GM18517 (cell line): ENCODE results near the gene FZR1.

Source experiments
- ATAC-seq: cut with Tn5 transposase; IDR thresholded peaks from one replicate; pipeline ENCODE4 v1.9.1; 2021; ENCODE audit warnings: mild to moderate bottlenecking, moderate library complexity; ENCODE audit not compliant: unreplicated experiment

FZR1 gene

DNA sequence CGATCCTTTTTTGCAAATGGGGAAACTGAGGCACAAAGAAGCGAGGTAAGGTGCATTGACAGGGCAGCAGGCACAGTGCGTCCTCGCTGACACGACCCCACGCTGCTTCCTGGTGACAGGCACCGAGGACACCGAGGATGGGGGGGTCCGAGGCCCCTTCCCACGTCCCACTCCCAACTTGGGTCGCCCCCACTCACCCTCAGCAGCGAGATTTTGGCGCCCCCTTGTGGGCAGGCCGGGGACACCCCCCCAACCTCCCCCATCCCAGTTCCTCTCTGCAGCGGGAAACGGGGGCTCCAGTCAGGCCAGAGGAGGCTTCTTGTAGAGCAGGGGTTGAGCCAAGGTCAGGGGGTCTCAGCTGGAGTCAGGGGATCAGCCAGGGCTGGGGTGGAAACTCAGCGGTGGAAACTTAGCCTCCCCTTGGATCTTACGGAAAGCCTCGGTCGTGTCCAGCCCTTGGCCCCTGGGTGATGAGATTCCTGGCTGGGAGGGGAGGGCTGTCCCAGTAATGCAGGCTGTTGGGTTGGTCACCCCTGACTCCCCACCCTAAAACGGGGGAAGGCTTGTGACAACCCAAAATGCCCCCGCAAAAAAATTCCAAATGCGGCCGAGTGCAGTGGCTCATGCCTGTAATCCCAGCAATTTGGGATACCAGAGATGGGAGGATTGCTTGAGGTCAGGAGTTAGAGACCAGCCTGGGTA lies 34.0 kb upstream of the FZR1 start:
- ATAC-seq: no peak

DNA sequence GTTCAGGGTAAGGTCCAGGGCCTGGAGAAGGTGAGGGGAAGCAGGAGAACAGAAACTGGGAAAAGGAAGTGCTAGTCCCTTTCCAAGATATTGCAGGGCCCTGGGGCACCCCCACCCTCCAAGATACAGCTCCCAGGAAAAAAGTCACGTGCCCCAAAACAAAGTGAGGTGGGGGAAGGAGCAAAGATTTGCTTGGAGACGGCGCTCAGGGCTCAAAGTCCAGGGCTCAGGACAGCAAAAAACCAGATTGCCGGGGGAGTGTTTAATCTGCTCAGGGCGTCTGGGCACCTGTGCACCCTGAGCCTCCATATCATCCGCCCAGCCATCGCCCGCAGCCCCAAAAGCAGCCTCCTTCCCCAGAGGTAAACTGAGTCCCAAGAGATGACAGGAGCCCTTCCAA lies 32.1 kb upstream of the FZR1 start:
- ATAC-seq: no peak

DNA sequence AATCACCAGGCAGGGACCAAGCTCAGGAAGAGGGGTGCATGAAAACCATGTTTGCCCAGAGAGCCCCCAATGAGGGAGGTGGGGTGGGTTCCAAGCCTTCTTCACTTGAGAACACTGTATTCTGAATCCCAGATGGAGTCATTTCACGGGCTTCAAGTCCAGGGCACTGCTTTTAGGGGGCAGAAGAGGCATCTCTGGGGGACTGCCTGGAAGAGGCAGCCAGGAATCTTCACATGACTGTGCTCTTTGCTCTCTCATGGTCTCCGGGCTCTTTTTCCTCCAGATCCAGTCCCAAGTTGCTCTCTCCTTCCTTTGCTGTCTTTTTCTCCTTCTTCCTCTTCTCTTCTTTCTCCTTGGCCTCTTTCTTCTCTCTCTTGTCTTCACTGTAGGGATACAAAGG lies 31.5 kb upstream of the FZR1 start:
- no peak for ATAC-seq

DNA sequence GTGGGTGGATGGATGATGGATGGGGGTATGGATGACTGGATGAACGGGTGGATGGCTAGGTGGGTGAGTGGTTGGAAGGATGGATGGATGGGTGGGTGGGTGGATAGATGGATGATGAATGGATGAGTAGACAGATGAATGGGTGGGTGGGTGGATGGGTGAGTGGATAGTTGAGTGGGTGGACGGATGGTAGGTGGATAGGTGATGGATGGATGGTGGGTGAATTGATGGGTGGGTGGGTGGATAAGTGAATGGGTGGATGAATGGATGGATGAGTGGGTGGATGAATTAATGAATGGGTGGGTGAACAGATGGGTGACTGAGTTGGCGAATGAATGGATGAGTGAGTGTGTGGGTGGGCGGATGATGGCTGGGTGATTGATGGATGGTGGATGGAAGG lies 30.7 kb upstream of the FZR1 start:
- ATAC-seq: no peak

DNA sequence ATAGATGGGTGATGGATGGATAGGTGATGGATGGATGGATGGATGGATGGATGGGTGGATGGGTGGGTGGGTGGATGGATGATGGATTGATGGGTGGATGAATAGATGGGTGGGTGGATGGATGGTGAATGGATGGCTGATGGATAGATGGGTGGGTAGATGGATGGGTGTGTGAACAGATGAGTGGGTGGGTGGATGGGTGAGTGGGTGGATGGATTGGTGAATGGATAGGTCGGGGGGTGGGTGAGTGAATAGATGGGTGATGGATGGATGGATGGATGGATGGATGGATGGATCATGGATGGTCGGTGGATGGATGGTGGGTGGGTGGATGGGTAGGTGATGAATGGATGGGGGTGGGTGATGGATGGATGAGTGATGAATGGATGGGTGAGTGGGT lies 29.3 kb upstream of the FZR1 start:
- no peak for ATAC-seq

DNA sequence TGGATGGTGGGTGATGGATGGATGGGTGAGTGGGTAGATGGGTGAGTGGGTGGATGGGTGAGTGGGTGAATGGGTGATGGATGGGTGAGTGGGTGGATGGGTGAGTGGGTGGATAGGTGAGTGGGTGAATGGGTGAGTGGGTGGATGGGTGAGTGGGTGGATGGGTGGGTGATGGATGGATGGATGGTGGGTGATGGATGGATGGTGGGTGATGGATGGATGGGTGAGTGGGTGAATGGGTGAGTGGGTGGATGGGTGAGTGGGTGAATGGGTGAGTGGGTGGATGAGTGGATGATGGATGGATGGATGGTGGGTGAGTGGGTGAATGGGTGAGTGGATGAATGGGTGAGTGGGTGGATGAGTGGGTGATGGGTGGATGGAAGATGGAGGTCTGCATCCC lies 28.6 kb upstream of the FZR1 start:
- no peak for ATAC-seq

DNA sequence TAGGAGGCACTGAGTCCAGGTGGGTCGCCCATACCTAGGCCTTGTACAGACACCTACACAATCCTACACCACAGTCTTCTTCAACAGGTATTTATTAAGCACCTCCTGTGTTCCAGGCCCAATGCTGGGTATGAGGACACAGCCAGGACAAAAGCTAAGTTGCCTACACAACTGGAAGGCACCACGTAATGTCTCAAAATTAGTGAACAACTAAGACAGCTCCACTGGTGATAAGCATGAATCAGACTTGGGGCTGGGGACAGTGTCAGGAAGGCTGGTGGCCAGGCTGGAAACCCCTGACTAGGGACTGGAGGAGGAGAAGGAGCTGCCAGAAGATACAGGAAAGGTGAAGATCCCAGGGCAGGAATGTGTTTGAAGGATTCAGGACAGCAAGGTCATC lies 28.2 kb upstream of the FZR1 start:
- no peak for ATAC-seq

DNA sequence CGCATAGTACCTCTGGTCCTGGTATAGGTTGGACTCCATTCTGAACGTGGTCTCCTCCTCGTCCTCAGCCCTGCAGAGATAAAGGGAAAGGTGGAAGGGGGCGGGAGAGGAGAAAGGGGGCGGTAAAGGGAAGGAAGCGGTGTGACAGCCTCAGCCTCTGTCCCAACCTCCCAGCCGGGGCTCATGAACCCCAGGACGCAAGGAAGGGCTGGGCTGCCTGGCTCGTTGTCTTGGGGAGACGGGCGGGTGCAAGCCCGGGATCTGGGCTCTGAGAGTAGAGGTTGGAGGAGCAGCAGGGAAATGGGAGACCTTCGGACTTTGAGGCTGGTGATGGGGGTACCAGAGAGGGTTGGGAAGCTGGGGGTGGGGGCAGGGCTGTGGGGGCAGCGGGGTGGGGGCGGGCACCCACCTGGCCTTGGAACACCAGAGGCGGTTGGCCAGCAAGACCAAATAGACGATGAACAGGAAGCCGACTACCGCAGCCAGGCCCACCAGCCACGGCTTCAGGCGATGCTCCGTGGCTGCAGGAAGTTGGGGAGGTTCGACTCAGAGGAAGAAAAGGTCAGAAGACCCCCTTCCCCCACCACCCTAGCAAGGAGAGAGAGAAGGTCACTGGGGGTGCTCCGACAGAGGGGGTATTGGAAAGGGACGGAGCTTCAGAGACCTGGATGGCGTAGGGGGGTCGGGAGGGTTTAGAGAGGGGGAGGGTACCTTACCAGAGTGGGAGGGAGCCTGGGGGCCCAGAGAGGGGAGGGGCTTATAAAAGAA lies 27.5 kb upstream of the FZR1 start:
- no peak for ATAC-seq

DNA sequence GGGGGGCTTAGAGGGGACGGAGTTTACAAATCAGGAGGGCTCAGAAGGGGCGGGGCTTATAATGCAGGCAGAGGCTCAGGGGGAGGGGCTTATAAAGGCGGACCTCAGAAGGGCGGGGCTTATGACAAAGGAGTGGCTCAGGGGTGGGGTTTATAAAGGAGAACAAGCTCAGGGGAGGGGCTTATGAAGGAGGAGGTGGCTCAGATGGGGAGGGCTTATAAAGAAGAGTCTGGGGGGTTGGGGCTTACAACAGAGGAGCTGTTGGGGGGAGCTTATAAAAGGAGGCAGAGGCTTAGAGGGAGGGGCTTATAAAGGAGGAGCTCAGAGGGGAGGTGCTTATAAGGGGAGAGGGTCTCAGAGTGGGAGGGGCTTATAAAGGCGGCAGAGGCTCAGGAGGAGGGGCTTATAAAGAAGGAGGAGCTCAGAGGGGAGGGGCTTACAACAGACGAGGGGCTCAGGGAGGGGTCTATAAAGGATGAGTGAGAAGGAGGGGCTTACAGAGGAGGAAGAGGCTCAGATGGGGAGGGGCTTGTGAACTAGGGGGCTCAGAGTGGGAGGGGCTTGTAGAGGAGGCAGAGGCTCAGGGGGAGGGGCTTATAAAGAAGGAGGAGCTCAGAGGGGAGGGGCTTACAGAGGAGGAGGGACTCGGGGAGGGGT lies 26.8 kb upstream of the FZR1 start:
- no peak for ATAC-seq

DNA sequence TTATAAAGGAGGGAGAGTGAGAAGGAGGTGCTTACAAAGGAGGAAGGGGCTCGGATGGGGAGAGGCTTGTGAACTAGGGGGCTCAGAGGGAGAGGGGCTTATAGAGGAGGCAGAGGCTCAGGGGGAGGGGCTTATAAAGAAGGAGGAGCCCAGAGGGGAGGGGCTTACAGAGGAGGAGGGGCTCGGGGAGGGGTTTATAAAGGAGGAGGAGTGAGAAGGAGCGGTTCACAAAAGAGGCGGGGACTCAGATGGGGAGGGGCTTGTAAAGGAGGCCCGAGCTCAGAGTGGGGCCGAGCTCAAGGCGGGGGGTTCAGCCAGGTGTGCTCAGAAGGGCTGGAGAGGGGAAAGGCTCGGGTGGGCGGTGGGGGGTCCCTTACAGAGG lies 26.3 kb upstream of the FZR1 start:
- ATAC-seq: no peak

DNA sequence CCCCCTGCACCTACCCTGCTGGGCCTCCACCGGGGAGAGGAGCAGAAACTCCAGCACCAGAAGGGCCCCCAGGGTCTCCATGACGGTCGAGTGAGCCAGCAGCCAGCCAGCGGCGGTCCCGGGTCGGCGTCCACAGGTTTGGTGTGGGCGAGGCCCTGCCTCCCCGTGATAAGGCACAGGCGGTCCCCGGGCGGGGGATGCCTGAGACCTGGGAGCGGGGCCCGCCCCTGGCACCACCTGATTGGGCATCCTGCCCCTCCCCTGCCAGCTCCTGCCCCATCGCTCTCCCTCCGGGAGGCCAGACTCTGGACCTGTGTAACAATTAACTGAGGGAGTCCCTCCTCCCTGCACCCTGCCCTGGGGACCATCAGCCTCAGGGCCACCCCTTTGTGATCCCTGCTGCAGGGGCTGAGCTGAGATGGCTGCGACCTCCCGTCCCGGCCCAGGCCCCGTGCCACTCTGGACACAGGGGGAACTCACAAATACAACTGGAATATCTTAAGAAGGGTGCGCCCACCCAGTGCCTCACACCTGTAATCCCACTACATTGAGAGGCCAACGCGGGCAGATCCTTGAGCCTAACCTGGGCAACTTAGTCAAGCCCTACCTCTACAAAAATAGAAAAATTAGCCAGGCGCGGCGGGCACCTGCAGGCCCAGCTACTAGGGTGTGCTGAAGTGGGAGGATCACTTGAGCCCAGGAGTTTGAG lies 25.6 kb upstream of the FZR1 start, which contains the start of gene SMIM24:
SMIM24 (minus strand) TSS at position 143 of the 709 bp plus-strand sequence; CDS start at position 81, 62 bp downstream.
- no peak for ATAC-seq

DNA sequence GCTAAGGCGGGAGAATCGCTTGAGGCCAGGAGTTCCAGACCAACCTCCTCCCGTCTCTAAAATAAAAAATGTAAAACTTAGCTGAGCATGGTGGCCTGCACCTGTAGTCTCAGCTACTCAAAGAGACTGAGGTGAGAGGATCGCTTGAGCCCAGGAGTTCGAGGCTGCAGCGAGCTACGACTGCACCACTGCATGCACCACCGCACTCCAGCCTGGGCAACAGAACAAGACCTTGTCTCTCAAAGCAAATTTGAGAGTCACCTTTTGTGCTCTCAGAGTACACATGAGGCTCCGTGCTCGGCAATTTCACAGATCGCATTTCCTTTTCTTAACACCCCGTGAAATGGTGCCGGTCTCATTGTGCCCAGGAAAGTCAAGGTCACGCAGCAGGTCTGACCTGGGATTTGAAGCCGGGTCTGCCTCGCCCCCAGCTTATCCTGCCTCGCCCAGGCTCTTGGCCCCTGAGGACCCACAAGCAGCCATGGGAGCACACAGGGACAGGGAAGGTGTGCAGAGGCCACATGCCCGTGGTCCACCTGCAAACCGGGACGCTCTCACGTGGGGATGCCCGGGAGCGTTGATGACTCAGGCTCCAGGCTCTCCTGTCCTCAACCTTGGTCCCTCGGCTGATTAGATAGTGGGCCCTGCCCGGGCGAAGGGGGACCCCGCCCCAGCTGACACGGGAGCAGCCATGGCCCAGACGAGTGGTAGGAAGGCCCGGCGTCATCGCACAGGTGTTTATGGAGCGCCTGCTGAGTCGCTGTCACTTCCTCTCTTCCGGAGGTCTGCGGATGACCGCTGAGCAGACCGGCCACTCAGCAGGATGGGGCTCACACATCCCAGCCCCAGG lies 24.6 kb upstream of the FZR1 start:
- ATAC-seq: no peak

DNA sequence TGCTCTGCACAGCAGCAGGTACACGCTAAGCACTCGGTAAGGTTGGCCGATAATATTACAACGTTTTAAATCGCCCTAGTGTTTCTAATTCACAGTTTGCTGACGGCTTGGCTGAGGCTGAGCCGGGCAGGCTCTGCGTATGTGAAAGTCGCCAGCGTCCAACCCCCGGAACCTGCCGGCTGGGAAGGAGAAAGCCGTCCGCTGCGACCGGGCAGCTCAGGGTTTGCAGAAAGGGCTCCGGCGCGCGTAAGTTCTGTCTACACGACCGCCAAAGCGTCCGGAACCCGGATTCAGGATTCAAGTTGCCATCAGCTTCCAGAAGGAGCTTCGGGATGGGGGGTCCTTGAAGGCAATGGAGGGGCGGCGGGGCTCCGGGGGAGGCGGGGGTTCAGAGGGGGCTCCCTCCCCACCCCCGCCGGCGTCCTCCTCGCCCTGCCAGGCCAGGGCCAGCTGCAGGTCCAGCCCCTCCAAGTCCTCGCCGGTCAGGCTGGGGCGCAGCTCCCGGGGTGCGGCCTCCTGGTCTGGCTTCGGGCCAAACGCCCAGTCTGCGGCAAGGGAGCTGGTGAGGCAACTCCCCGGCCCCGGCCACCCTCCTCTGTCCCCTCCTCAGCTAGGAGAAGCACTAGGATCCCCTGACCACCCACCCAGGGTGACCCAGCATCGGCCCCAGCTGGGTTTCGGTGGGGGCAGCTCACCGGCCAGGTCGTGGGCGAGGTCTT lies 23.4 kb upstream of the FZR1 start:
- no peak for ATAC-seq

DNA sequence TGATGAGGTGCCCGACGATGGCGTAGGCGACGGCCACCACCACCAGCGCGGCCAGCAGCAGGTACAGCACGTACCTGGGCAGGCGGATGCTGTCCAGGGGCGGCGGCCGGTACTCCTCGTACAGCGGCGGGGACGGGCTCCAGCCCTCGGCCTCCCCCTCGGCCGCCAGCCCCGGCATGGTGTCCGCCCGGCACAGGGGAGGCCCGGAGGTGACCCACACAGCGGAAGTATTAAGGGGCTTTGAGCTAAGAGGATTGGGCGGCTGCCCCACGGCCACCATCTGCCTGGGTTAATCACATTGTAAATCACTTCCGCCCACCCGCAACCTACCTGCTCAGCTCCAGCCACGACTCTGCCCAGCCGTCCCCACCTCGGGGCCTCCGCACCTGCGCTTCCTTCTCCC lies 22.9 kb upstream of the FZR1 start, which contains the start of gene SMIM44:
SMIM44 (minus strand) TSS at position 216 of the 403 bp plus-strand sequence; CDS start at position 178, 38 bp downstream.
- ATAC-seq: no peak

DNA sequence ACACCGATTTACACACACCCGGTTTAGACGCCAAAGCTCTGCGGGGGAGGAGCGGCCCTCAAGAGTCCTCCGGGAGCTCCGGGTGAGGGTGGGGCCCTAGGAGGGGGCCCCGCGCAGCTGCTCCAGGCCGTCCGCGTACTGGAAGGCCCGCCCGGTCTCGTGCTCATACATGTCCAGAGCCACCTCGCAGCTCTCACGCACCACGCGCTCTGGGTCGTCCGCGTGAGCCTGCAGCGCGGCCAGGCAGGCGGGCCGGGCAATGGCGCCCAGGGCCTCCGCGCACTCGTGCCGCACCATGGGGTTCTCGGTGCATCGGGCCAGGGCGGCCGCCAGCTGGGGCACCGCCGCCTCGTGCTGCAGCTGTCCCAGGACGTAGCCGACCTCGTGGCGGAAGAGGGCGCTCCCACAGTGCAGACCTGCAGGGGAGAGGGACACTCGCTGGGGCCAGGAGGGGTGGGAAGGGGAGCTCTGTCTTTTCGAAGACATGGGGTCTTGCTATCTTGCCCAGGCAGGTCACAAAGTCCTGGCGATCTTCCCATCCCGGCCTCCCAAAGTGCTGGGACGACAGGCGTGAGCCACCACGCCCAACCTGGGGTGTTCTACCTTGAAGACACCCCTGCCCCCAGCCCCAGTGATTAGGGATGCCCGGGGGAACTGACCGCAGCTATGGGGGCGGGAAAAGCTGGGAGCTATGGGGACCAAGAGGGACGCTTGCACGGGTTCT lies 14.6 kb upstream of the FZR1 start:
- no peak for ATAC-seq

DNA sequence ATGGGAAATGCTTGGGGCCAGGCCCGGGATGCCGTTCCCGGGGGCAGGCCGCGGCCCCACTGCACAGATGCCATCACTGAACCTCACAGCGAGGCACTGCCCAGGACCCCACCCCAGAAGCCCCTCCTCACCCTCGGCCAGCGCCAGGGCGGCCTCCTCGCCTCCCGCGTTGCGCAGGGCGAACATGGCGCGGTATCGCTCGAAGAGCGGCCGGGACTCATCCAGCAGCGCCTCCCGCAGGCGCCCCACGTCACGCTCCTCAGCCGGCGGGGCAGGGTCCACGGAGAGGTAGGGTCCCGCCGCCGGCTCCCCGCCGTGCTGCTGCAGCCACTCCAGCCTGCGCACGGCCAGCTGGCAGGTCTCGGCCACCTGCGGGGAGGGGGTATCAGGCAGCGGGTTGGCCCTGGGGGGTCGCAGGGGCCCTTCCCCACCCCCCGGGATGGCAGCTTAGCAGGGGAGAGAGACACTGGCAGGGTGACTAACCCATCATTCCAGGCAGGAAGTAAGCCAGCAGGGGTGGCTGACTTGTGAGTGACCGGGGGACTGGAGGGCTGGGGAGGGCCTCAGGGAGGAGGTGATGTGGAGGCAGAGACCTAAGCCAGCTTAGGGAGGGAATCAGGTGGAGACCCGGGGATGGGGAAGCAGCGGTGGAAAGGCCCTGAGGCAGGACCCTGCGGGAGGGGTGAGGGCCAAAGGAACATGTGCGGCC lies 13.8 kb upstream of the FZR1 start:
- no peak for ATAC-seq

DNA sequence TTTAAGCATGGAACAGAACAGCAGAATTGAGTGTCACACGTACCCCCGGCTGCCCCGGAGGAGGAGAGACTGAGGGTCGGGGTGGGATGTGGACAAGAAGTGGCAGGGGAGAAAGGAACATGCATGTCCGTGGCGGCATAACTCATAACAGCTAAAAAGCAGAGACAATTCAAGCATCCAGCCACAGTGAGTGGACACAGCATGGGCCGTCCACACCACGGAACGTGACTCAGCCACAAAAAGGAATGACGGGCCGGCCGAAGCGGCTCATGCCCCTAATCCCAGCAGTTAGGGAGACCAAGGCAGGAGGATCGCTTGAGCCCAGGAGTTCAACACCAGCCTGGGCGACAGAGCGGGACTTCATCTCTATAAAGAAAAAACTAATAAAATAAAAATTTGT lies 13.2 kb upstream of the FZR1 start:
- no peak for ATAC-seq

DNA sequence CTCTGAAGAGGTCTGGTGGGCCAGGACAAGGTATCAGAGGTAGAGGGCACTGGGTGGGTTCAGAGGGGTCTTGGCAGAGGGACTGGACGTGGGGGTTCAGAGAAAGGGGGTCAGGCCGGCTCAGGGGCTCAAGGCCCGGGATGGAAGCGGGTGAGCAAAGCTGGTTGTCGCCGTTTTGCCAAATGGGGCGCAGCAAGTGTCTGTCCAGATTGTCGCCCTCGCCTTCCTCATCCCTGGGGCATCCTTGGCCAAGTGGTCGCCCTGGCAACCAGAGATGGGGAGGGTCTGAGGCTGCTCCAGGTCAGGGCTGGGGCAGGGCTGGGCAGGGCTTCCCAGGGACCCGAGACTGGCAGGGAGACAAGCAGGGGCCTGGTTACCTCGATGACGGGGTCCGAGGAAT lies 12.5 kb upstream of the FZR1 start:
- ATAC-seq: no peak
